ENCODE measurements around the gene ARID1B.

Gene ARID1B

DNA sequence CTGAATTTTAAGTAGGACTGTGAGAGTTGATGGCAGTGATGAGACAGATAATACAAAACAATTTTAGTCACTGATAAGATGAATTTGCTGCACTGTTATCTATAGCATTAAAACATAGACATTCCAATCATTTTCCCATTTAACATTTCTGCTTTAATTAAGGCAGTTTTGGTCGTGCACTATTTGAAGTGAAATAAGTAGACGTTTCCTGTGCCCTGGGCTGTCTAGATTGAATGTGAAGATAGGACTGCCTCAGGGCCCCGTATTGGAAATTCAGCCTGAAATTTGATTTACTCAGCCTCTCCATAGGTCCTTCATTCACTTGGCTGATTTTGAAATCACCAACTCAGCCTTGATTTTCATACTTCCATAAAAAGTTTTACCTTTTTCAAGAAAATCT is 48.3 kb downstream of the ARID1B start:
- no peak for DNase-seq (ENCODE audit: low spot score)

DNA sequence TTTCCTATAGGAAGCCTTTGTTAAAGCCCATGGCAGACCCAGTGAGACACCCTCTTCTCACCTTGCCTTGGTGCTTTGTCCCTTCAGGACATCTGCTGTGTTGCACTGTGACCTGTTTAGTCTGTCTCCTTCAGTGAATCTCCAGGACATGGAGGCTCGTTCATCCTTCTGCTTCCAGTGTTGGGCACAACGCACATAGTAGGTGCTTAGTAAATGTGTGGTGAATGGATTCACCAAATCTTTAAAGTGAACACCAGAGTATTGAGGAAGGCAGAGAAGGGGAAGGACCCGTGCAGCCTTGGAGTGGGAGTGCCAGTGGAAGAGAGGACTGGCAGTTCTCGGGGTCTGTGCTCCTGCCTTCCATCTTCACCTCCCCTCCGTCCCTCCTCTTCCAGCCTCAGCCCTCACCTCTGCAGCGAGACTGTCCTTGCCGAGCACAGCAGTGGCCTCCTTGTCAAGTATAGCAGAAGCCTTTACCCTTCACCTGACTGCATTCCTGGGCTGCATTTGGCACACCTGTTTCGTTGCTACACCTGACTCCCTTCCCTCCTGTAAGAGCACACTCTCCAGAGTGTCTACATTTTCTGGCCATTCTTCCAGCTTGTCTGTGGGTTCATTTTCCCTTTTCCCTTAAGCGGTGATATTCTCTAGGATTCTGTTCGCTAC is 49.2 kb downstream of the ARID1B start:
- no peak for DNase-seq (ENCODE audit: low spot score)

DNA sequence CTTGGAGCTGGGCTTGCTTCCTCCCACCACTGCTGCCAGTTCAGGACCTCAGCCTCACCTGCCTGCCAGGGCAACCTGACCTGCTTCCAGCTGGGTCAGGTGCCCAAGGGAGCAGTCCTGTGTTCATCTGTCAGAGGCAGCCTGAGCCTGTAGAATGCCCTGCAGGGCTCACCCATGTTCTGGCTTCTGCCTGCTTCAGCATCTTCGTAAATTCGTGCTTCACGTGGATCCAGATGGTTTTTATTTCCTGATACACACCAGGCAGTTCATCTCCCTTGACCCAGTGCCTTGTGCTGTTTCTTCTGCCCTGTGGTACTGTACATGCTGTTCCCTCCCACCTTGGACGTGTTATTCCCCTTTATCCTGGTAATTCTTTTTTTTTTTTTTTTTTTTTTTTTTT is 50.2 kb downstream of the ARID1B start:
- no peak for DNase-seq (ENCODE audit: low spot score)

DNA sequence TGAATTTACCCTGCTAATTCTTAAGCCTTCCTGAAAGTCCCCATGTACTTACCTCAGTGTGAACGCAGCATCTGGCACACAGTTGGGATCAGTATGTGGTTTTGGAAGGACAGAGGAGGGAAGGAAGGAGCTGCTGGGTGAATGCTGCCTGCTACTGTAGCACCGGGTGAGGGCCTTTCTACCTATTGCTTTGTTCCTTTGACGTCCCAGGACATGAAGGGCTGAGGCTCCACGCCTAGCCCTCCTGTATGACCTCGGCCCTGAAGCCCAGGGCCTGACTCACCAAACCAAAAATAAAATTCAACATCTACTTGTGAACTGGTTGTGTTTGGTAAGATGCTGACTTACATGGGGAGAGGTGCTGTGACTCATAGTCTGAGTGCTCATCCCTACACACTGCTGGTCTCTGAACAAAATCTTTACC is 51.1 kb downstream of the ARID1B start:
- no peak for DNase-seq (ENCODE audit: low spot score)

DNA sequence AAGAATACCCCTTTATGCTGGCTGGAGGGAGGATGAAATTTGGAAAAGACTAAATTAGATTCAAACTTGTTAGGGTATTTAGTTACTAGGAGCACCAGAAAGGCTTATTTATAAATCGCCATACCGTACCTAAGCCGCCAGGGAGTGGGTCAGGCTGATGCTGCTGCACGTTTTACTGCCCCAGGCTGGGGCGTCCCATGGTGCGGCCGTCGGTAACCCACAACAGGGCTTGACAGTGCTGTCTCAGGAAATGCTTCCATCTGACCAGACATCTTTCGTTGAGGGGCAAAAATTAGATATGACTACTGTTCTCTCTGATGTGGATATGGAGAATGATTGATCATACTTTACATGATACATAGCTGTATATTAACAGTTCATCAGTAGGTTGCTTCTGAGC is 52.9 kb downstream of the ARID1B start:
- no peak for DNase-seq (ENCODE audit: low spot score)

DNA sequence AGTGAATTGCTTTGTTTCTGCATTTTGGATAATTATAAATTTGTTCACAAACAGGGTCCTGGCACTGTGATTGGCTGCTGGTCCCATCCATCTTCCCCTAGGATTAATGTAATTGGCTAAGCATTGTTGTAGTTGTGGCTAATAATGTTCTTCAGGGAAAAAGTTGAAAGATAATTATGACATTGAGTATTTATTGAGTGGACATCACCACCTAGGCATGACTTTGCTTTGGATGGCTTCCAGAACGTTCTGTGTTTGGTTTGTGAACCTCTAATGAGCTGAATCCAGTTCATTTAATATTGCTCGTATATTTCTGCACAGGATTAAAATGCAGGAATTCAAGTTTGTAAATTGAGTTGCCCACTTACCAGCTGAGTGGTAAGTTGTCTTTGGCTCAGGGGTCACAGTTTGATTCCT is 55.1 kb downstream of the ARID1B start:
- peak; percentile 51 for DNase-seq (ENCODE audit: low spot score)

DNA sequence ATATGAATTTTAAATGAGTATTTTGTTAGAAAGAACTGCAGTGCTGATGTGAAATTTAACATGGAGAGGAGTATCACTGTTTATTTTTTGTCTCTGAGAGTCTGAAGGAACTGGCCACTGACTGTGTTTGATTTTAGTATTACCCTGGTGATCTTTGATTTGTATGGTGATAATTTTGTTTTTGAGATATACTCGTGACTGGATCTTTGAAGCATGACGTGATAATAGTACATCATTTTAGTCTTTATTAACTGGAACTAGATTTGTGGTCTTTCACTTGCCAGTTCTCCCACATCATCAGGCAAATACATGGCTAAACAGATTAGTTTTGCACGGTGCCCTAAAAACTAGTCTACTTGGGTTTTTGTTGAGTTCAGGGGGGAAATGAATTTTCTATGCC is 55.5 kb downstream of the ARID1B start:
- DNase-seq (ENCODE audit: low spot score), result peak; percentile 15

DNA sequence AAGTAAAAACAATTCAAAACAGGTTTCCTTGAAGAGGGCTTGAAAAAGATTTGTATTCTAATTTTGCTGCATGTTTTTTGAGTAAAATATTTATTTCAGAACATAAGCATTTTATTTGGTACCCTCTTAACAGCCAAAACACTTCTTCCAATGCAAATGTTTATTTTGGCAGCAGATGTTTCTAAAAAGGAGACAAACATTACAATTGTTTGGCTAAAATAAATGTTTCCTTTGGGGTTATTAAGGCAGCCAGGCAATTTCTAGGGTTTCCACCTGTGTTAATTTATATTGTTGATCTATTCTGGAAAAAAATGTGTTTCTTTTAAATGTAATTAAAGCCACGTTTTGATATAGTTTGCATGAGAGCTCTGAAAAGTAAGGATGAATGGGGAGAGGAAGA is 56.6 kb downstream of the ARID1B start:
- no peak for DNase-seq (ENCODE audit: low spot score)

DNA sequence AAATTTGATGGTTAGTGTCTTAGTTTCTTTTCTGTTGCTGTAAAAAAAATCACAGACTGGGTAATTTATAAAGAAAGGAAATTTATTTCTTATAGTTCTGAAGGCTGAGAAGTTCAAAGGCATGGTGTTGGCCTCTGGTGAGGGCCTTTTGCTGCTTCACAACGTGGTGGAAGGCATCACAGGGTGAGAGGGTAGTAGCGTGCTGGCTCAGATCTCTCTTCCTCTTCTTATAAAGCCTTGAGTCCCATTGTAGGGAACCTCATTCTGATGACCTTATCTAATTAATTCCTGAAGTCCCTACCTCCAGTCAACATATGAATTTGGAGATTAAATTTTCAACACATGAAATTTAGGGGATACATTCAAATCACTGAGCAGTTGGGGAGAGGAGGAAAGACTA is 62.0 kb downstream of the ARID1B start:
- DNase-seq (ENCODE audit: low spot score), result no peak

DNA sequence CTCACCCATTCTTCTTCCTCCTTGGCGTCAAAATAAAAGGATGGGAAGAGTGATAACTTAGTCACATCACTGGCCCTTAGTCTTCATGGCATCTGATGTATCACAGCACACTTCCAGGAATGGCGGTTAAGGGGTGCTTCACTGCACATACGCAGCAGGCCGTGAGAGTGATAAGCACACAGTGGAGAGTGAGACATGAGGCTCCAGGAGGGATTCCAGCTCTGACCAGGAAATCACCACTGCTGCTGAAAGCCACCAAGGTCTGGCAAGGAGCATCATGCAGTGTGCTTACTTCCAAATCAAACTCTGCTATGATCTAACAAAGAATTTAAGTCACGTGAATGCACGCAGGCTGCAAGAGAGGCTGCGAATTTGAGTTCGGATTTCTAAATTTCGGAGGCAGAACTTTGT is 62.4 kb downstream of the ARID1B start:
- no peak for DNase-seq (ENCODE audit: low spot score)

DNA sequence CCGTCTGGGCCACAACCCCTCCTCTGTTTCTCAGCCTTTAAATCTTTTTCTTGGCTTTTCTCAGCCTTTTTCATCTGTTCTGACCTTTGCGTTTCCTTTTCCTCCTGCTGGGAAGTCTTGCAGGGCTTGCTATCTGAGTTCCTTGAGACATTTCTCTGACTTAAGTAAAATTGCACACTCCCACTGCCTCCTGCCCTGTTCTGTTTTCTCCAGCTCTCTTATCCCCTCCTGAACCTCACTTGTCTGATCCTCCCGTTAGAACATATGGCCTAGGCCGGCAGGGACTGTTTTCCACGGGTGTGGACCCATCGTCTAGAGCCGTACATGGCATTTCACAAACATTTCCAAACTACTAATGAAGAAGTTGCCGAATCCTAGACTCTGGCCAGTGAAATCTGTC is 63.0 kb downstream of the ARID1B start:
- DNase-seq (ENCODE audit: low spot score), result no peak

DNA sequence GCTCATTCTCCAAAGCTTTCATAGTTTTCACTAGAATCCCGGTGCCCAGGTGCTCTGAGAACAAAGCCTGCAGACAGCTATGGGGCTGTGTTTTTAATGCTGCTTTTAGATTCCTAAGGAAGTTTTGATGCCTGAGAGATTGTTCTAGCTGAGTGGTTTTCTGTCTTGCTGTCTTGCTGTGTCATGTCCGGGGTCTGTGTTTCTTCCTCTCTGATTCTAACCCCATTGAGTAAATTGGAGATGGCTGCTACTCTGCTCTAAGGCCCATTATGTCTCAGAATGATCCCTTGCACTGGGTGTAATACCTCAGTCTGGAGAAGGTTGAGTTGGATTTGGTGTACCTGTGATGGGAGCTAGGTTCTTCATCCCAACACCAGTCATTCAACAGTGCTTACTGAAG is 63.4 kb downstream of the ARID1B start:
- DNase-seq (ENCODE audit: low spot score), result no peak

DNA sequence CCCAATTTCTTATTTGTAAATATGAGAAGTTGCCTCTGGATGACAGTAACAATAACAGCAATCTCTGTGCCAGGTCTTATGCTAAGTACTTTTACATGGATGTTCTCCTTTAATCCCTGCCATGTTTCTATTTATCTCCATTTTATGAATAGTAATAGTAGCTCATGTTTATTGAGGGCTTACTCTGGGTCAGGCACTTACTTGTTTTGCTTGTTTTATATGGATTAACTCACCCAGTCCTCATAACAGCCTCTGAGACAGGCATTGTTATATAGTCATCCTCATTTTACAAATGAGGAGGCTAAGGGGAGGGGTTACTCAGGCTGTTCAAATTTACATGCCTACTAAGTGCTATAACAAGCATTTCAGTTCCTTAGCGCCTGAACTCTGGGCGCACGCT is 64.3 kb downstream of the ARID1B start:
- no peak for DNase-seq (ENCODE audit: low spot score)

DNA sequence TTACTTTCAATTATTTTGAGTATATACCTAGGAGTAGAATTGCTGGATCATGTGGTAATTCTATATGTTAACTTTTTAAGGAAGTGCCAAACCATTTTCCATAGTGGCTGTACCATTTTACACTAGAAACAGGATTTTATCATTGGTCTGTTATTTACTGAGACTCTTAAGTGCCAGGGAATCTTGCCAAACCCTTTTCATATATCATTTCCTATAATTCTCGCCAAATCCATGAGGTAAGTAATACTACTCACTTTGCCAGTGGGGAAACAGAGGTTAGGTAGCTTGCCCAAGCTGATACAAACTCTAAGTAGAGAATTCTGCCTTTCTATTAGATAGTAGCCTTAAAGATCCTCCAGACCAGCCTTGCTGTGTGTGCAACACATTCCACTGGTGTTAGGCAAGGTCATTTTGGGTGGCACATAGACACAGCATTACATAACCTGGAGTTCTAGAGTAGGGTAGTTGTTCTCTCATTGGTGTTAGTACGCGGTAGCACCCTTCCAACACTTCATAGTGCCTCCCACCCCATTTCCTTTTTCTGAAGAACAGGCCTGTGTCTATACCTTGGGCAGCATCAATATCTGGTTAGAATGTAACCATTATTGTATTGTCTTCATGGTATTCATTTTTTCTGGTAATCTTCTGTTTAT is 65.5 kb downstream of the ARID1B start:
- DNase-seq (ENCODE audit: low spot score), result no peak

DNA sequence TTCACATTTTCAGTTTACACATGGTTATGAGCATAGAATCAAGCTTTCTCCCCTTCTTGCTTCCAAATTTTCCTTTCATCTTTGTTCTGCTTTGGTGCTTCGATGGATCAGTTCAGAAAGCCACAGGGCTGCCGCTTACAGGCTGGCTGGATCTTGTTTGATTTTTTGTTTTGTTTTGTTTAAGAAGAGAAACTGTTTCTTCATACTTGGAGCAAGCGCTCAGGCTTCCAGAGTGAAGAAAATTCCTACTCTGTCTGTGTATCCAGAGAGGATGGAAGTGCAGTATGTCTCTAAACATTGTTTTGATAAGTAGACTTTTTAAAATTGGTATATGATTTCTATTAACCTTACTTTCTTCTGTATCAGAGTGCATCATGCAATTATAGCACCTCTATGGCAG is 66.9 kb downstream of the ARID1B start:
- DNase-seq (ENCODE audit: low spot score), result no peak

DNA sequence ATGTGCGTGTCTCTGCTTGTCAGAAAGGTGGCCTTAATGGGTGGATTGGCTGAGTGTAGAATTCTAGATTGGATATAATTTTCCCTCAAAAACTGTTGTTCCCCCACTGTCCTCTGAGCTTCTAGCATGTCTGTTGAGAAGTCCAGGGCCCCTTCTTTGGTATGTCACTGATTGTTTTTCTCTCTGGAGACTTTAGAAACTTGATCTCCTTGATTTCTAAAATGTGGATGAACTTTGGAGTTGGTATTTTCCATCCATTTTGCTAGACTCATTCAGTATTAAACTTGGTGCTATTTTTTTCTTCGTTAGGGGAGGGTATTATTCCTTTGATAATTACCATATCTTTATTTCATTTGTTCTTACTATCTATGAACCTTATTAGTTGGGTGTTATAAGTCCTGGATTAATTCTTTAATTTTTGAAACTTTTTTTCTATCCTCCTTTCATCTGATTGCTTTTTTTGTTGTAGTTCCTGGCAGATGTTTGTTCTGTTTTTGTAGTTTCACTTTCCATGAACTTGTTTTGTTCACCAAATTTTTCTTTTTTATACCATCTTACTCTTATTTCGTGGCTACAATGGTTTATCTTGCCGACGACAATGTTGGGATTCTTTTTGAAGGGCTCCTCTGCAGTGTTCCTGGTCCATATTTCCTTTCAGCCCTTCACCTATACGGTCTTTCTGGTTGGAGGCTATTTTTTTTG is 68.4 kb downstream of the ARID1B start:
- DNase-seq (ENCODE audit: low spot score), result no peak

DNA sequence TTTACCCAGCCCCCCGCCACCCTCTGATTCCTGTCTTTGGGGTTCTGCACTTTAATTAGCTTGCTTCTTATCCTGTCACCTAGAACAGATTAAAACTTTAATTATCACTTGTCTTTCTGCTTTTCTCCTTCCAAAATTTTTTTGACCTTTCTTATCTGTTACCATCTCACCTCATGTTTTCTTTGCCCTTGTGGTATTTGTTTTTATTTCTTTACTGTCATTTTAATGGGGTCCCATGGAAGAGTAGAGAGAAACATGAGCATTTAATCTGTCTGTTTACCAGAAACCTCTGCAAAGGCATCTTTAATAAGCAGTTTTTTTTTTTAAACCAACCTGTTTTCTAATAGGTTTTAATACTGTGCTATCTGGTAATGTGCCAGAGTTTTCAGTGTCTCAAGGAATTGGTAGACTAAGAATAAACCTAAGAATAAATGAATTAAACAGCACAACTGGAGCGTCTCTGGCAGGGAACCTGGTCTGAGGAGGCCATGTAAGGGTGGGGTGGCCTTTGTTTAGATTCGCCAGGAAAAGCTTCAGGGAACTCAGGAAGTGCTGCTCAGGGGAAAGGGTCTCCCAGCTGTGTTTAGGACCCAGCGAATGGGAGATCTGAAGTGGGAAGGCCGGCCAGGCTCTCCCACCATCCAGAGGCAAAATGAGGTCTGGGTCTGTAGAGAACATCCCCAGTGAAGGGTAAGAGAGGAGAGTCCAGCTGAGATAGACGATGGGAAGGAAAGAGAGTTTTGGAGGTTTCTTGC is 69.8 kb downstream of the ARID1B start:
- DNase-seq (ENCODE audit: low spot score), result no peak

DNA sequence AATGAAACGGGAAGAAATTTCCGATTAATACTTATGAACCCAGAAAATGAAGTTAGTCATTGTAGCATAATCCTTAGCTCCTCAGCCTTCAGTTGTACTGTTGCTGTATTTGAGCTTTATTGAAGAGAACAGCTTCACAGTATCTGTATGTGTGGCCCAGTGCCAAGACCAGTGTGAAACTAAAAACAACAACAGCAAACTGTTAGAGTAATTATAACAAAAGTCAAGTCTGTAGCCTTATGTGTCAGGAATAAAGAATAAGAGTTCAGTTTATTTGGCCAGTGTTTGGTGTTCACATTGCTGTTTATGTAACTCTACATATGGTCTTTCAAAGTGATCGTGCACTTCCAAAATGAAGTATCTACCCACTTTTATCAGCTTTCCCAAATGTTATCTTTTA is 70.9 kb downstream of the ARID1B start:
- DNase-seq (ENCODE audit: low spot score), result no peak

DNA sequence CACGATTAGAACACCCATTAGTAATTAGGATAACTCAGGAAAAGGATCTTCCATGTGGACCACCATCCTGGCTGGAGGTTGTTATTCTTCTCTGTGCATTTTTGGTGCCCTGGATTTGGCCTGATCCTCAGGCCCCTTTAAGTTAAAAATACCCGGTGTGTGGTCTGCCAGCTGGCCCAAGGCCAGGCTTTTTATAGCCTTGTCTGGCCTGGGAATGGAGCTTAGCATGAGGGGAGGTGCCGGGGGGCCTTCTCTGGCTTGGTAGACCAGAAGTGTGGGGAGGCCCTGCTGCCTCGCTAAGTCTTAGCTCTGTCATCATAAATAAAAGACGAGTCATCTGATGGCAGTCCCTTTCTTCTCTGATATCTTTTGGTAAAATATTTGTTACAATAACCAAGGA is 71.4 kb downstream of the ARID1B start:
- peak; percentile 32 for DNase-seq (ENCODE audit: low spot score)

DNA sequence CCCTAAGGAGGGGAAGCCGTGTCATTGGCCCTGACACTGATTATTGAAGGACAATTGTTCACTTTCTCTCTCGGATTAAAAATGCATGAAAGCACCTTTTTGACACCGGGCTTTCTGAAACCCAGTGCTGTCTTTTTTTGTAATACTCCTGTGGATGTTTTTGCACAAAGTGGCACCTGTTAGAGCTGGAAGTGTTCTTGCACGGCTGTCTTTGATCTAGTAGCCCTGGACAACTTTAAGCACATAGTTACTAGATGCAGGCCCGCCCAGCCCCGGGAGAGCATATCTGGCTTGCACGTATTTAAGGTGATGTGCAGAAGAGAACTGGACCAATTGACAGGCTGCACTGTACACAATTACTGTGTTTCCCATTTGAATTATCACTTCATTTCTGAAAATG is 72.6 kb downstream of the ARID1B start:
- no peak for DNase-seq (ENCODE audit: low spot score)

DNA sequence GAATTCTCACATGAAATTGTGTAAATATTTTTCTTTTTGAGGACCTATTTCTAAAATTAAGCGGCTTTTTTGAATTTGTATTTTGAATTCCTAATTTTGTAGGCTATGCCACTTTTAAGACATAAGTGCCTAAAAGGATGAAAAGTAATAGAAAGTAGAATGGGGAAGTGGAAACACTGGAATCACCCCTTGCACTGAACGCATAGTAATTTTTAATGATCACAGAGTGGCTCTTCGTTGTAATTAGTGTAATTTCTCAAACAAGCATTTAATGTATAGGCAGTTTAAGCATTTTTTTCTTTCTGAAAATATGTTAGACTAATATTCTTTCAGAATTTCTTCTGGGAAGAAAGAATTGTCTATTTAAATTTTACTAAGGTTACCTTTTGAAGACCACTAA is 73.2 kb downstream of the ARID1B start:
- DNase-seq (ENCODE audit: low spot score), result no peak

DNA sequence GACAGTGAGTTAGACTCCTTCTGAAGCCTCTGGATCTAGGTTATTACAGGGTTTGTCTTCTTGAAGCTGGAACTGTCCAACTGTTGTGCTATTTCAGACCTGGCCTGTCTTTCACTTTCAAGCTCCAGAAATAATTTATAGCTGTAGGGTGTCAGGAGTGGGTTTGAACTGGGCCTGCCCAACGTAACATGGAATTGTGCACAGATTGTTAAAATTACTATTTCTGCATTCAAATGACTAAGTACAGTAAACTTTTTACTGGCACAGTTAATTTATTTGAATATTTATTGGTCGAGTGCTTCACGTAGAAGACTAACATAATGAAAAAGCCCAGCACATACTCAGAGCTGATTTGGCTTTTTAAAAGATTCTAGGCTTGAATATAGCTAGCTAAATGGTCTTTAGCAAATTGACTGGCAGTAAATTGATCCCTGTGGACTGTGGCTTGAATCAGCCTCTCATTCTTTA is 74.3 kb downstream of the ARID1B start:
- DNase-seq (ENCODE audit: low spot score), result no peak
